GM23338 (cell line): ENCODE measurements around the gene NUP54. TPM values are rescaled to one million over a fixed set of nuclear protein-coding genes. Genes with fewer than 3 reads are reported as not detected.

Source experiments
- ATAC-seq: fragments of 200-7000 bp; cut with Tn5 transposase; 3 replicates; pipeline ENCODE4 v1.9.1; 2020
- DNase-seq: peaks from one replicate; pipeline ENCODE4 v3.0.0-alpha.2; 2015; ENCODE audit warnings: low spot score
- H2AFZ ChIP-seq: fragments of 200-600 bp; sonication (generic); 2 replicates; pipeline ENCODE4 v1.8.0; 2016; ENCODE audit warnings: antibody characterized with exemption, mild to moderate bottlenecking, moderate library complexity
- H3F3A ChIP-seq: fragments of 200-600 bp; sonication (generic); replicated peaks from 2 replicates; pipeline ENCODE4 v1.8.0; 2017; ENCODE audit warnings: antibody characterized with exemption, mixed run types, low read depth
- H3K27ac ChIP-seq: fragments of 200-600 bp; sonication (generic); 2 replicates; pipeline ENCODE4 v1.6.1; 2016; ENCODE audit warnings: low read depth
- H3K27me3 ChIP-seq: fragments of 200-600 bp; sonication (generic); 2 replicates; pipeline ENCODE4 v1.8.0; 2016; ENCODE audit warnings: mild to moderate bottlenecking, mixed run types, moderate library complexity; ENCODE audit not compliant: insufficient read depth
- H3K36me3 ChIP-seq: fragments of 200-600 bp; sonication (generic); 2 replicates; pipeline ENCODE4 v1.8.0; 2016; ENCODE audit warnings: mild to moderate bottlenecking; ENCODE audit not compliant: insufficient read depth
- H3K4me1 ChIP-seq: fragments of 200-600 bp; sonication (generic); 2 replicates; pipeline ENCODE4 v1.8.0; 2016; ENCODE audit warnings: mild to moderate bottlenecking, moderate library complexity; ENCODE audit not compliant: insufficient read depth
- H3K4me2 ChIP-seq: fragments of 200-600 bp; sonication (generic); 2 replicates; pipeline ENCODE4 v1.7.1; 2017; ENCODE audit warnings: mixed run types
- H3K4me3 ChIP-seq: fragments of 200-600 bp; sonication (generic); 2 replicates; pipeline ENCODE4 v1.6.1; 2016; ENCODE audit warnings: mixed run types
- H3K79me2 ChIP-seq: fragments of 200-600 bp; sonication (generic); replicated peaks from 2 replicates; pipeline ENCODE4 v1.8.0; 2017; ENCODE audit warnings: mild to moderate bottlenecking; ENCODE audit not compliant: insufficient read depth
- H3K9me2 ChIP-seq: fragments of 200-600 bp; sonication (generic); 2 replicates; pipeline ENCODE4 v1.8.0; 2017; ENCODE audit not compliant: insufficient read depth
- H4K20me1 ChIP-seq: fragments of 200-600 bp; sonication (generic); replicated peaks from 2 replicates; pipeline ENCODE4 v1.8.0; 2017; ENCODE audit warnings: mild to moderate bottlenecking; ENCODE audit not compliant: insufficient read depth
- H3K27ac Mint-ChIP-seq: 2 replicates; pipeline ENCODE4 v1.8.0; 2020; ENCODE audit warnings: inconsistent platforms, mild to moderate bottlenecking, moderate library complexity, mixed read lengths
- H3K27me3 Mint-ChIP-seq: 3 replicates; pipeline ENCODE4 v1.8.0; 2022; ENCODE audit warnings: low read depth, mild to moderate bottlenecking, moderate library complexity, mixed read lengths, inconsistent platforms; ENCODE audit not compliant: insufficient read depth, poor library complexity
- H3K36me3 Mint-ChIP-seq: 3 replicates; pipeline ENCODE4 v1.8.0; 2021; ENCODE audit warnings: low read depth, mild to moderate bottlenecking, inconsistent platforms, moderate library complexity, mixed read lengths
- H3K4me1 Mint-ChIP-seq: 3 replicates; pipeline ENCODE4 v1.8.0; 2020; ENCODE audit warnings: mild to moderate bottlenecking, inconsistent platforms, mixed read lengths
- H3K4me3 Mint-ChIP-seq: 3 replicates; pipeline ENCODE4 v1.8.0; 2021; ENCODE audit warnings: moderate library complexity, mild to moderate bottlenecking, inconsistent platforms, mixed read lengths
- H3K9me3 Mint-ChIP-seq: 3 replicates; pipeline ENCODE4 v1.8.0; 2020; ENCODE audit warnings: moderate library complexity, mild to moderate bottlenecking, inconsistent platforms, mixed read lengths
- EZH2 ChIP-seq: fragments of 200-600 bp; sonication (generic); IDR thresholded peaks from one replicate; pipeline ENCODE4 v1.8.0; 2017; ENCODE audit warnings: antibody characterized with exemption, mild to moderate bottlenecking, low read depth; ENCODE audit not compliant: unreplicated experiment
- EZH2phosphoT487 ChIP-seq: fragments of 200-600 bp; sonication (generic); IDR thresholded peaks from one replicate; pipeline ENCODE4 v1.8.1; 2018; ENCODE audit warnings: antibody characterized with exemption; ENCODE audit not compliant: unreplicated experiment
- NANOG ChIP-seq: IDR thresholded peaks from 2 replicates; pipeline ENCODE4 v1.6.1; 2016; ENCODE audit warnings: antibody characterized with exemption, borderline replicate concordance
- ZNF114 ChIP-seq: fragments of 250-450 bp; sonication (Bioruptor Pico); IDR thresholded peaks from 2 replicates; pipeline ENCODE4 v1.5.0; 2020; ENCODE audit warnings: mild to moderate bottlenecking, moderate library complexity
- ZNF331 ChIP-seq: fragments of 250-450 bp; sonication (Bioruptor Pico); IDR thresholded peaks from 2 replicates; pipeline ENCODE4 v1.5.0; 2020; ENCODE audit warnings: low read depth, mild to moderate bottlenecking, moderate library complexity
- polyA plus RNA-seq: library from polyadenylated mRNA; unstranded; fragments of >200 nt; fragmentation: Nextera tagmentation; extraction: Ambion mirVana; gene quantifications from 2 replicates; pipeline ENCODE4 v1.2.1, GENCODE V29; 2016
- total RNA-seq: library from RNA; depleted of rRNA; stranded (reverse); fragments of >200 nt; shearing (Covaris generic); gene quantifications from 2 replicates; pipeline ENCODE4 v1.2.3, GENCODE V29; 2014
- TF ChIP-seq, protein P1 (sequence below): IDR thresholded peaks from one replicate; pipeline ENCODE4 v1.6.1; 2018; ENCODE audit warnings: antibody characterized with exemption; ENCODE audit not compliant: unreplicated experiment
- TF ChIP-seq, protein P2 (sequence below), 2 experiments: fragments of 200-600 bp in 1 of 2; sonication (generic) in 1 of 2; conservative IDR thresholded peaks; 2 replicates each; pipeline versions ENCODE4 v1.5.1 to v1.6.1; 2016 to 2017; ENCODE audit warnings: antibody characterized with exemption in 2 of 2, low read depth in 2 of 2, mild to moderate bottlenecking in 2 of 2, moderate library complexity in 1 of 2
- TF ChIP-seq, protein P3 (sequence below): IDR thresholded peaks from 2 replicates; pipeline ENCODE4 v1.6.1; 2016; ENCODE audit warnings: antibody characterized with exemption

NUP54 gene
- total and polyA plus RNA-seq, 2 experiments from 2014 or later: 97.8 to 118 TPM

DNA sequence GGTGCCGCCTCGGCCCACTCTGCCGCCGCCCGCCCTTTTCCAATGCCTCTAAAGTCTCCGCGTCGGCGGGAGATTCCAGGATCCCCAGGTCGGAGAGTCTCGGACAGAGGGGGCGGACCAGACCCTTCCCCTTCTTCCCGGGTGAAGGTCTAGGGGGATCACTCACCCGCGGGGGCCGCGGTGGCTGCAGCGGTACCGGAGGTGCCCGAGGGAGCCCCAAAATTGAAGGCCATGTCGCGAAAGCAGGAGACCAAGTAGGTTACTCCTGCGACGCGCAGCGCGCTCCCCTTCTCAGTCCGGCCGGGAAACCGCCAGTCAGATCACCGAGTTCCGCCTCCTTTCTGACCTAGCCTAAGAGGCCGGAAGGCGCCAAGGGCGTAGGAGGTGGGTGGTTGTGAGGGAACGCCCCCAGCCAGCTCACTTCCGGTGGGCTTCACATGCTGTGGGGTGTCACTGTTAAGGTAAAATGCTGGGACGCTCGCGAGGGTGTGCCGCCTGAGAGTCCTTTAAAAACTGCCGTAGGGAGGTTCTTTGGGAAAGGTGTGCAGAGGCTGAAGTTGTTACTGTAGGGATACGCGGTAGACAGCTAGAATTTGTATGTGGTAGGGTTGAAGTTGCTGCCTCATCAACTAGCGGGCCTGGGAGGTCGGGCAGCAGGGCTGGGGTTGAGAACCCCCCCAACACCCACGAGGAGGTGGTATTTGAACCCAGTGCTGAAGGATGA is at the start of gene NUP54 (continued):
- TF ChIP-seq, protein P1, sequence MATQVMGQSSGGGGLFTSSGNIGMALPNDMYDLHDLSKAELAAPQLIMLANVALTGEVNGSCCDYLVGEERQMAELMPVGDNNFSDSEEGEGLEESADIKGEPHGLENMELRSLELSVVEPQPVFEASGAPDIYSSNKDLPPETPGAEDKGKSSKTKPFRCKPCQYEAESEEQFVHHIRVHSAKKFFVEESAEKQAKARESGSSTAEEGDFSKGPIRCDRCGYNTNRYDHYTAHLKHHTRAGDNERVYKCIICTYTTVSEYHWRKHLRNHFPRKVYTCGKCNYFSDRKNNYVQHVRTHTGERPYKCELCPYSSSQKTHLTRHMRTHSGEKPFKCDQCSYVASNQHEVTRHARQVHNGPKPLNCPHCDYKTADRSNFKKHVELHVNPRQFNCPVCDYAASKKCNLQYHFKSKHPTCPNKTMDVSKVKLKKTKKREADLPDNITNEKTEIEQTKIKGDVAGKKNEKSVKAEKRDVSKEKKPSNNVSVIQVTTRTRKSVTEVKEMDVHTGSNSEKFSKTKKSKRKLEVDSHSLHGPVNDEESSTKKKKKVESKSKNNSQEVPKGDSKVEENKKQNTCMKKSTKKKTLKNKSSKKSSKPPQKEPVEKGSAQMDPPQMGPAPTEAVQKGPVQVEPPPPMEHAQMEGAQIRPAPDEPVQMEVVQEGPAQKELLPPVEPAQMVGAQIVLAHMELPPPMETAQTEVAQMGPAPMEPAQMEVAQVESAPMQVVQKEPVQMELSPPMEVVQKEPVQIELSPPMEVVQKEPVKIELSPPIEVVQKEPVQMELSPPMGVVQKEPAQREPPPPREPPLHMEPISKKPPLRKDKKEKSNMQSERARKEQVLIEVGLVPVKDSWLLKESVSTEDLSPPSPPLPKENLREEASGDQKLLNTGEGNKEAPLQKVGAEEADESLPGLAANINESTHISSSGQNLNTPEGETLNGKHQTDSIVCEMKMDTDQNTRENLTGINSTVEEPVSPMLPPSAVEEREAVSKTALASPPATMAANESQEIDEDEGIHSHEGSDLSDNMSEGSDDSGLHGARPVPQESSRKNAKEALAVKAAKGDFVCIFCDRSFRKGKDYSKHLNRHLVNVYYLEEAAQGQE: no peak

DNA sequence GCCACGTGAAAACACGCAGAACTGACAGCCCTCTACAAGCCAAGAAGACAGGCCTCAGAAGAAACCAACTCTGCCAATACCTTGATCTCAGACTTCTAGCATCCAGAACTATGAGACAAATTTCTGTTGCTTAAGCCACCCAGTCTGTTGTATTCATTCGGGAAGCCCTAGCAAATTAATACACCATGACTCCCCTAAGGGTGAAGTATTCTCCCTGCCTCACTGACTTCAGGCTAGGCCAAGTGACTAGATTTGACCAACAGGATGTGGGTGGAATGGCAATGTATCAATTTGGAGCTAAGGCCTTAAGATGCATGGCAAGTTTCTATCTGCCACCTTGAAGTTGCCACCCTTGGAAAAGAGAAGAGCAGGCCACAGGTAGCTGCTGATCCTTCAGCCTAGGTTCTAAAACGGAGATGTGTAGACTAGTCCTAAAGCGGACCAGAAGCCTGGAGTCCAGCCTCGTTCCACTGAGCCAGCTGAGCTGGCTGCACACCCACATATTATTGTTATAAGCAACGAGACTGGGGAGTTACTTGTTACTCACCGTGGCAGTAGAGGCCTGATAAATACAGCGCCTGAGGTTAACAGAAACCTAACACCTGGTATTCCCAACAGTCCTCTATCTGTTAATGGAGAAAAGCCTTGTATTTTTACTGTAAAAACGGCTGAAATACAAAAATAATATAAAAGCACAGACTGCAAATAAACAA is 49.0 kb upstream of the NUP54 start:
- TF ChIP-seq, protein P2, sequence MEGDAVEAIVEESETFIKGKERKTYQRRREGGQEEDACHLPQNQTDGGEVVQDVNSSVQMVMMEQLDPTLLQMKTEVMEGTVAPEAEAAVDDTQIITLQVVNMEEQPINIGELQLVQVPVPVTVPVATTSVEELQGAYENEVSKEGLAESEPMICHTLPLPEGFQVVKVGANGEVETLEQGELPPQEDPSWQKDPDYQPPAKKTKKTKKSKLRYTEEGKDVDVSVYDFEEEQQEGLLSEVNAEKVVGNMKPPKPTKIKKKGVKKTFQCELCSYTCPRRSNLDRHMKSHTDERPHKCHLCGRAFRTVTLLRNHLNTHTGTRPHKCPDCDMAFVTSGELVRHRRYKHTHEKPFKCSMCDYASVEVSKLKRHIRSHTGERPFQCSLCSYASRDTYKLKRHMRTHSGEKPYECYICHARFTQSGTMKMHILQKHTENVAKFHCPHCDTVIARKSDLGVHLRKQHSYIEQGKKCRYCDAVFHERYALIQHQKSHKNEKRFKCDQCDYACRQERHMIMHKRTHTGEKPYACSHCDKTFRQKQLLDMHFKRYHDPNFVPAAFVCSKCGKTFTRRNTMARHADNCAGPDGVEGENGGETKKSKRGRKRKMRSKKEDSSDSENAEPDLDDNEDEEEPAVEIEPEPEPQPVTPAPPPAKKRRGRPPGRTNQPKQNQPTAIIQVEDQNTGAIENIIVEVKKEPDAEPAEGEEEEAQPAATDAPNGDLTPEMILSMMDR (conservative IDR thresholded peaks at IDR 0.05; ENCODE audit: low read depth in 2 of 2): no peak
- no peak for TF ChIP-seq EZH2
- no peak for TF ChIP-seq NANOG
- no peaks in the 10 kb centered on the region for H3F3A ChIP-seq
- Mint-ChIP-seq H3K27ac (no peak overlapping the region), H3K4me1 (peaks cover 26% of the 10 kb centered on the region), H3K4me3 (no peak overlapping the region), H3K36me3 (peaks cover 29% of the 10 kb centered on the region), H3K27me3 (peaks cover 3% of the 10 kb centered on the region), H3K9me3 (peaks cover 8% of the 10 kb centered on the region)
- H3K27me3 ChIP-seq: no peaks in the 10 kb centered on the region
- ATAC-seq (no peak), DNase-seq (no peak)
- peaks cover 11% of the 10 kb centered on the region; the same call in 1 of the 2 replicates for H3K4me1 ChIP-seq
- H4K20me1 ChIP-seq: no peaks in the 10 kb centered on the region
- no peak overlapping the region for H3K4me3 ChIP-seq
- no peaks in the 10 kb centered on the region for H3K79me2 ChIP-seq
- H3K9me2 ChIP-seq: no peaks in the 10 kb centered on the region
- no peak overlapping the region for H3K27ac ChIP-seq
- H3K4me2 ChIP-seq: no peak overlapping the region
- peaks cover 7% of the 10 kb centered on the region; the same call in 1 of the 2 replicates for H3K36me3 ChIP-seq
- no peak overlapping the region for H2AFZ ChIP-seq

DNA sequence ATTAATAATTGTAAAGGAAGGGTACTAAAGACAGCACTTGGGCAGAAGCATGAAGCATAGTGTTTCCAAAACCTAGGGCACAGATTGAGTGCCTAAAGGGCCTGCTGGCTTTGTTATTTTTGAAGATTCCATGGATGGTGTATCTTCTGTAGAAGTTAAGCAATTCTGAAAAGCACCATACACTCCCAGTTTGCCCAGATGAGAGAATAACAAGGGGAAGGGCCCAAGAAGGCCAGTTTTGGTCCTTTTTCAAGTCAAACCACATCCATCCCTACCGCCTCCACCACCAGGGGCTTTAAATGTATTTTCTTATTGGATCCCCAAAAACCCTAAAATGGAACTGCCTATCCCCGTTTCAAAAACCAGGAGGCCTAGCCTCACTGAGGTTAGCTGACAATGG is 48.2 kb upstream of the NUP54 start:
- no peaks in the 10 kb centered on the region for H3K9me2 ChIP-seq
- H3K27me3 ChIP-seq: no peaks in the 10 kb centered on the region
- Mint-ChIP-seq H3K9me3 (peaks cover 12% of the 10 kb centered on the region), H3K27ac (no peak overlapping the region), H3K4me1 (peaks cover 26% of the 10 kb centered on the region), H3K4me3 (no peak overlapping the region), H3K27me3 (peaks cover 3% of the 10 kb centered on the region), H3K36me3 (peaks cover 35% of the 10 kb centered on the region)
- H3F3A ChIP-seq: no peaks in the 10 kb centered on the region
- no peaks in the 10 kb centered on the region for H4K20me1 ChIP-seq
- no peak overlapping the region for H3K4me2 ChIP-seq
- H3K4me3 ChIP-seq: no peak overlapping the region
- peaks cover 7% of the 10 kb centered on the region; the same call in 1 of the 2 replicates for H3K36me3 ChIP-seq
- ATAC-seq (no peak), DNase-seq (no peak)
- H2AFZ ChIP-seq: no peak overlapping the region
- H3K27ac ChIP-seq: no peak overlapping the region
- no peaks in the 10 kb centered on the region for H3K79me2 ChIP-seq
- peaks cover 11% of the 10 kb centered on the region; the same call in 1 of the 2 replicates for H3K4me1 ChIP-seq
- TF ChIP-seq ZNF114 (CRISPR knock-in tag) (no peak), EZH2phosphoT487 (no peak), ZNF331 (CRISPR knock-in tag) (no peak), NANOG (no peak)
- TF ChIP-seq, protein P3, sequence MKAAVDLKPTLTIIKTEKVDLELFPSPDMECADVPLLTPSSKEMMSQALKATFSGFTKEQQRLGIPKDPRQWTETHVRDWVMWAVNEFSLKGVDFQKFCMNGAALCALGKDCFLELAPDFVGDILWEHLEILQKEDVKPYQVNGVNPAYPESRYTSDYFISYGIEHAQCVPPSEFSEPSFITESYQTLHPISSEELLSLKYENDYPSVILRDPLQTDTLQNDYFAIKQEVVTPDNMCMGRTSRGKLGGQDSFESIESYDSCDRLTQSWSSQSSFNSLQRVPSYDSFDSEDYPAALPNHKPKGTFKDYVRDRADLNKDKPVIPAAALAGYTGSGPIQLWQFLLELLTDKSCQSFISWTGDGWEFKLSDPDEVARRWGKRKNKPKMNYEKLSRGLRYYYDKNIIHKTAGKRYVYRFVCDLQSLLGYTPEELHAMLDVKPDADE: no peak
- TF ChIP-seq, protein P2 (conservative IDR thresholded peaks at IDR 0.05; ENCODE audit: low read depth in 2 of 2): no peak
